Measurements from ENCODE around the gene PIGK.

DNA sequence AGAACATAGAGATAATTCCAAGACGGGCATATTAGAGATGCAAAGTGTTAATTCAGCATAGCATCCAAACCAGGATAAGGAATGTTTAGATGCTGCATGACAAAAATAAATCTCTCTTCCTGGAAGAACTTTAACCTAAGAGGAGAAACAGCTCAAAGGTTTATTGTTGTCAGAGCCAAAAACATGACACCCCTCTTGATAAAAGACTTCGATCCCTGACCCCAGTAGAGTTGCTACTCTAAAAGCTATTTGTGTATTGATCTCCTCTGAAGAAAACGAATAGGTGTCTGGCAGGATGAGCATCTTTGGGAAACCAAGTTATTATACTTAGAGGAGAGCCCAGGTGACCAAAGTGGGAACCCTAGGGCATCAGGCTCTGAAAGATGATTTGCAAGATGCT lies 158.1 kb downstream of the PIGK start:
- TF ChIP-seq POLR2A (IDR thresholded peaks at IDR 0.05), result no peak
- TF ChIP-seq, protein P1, sequence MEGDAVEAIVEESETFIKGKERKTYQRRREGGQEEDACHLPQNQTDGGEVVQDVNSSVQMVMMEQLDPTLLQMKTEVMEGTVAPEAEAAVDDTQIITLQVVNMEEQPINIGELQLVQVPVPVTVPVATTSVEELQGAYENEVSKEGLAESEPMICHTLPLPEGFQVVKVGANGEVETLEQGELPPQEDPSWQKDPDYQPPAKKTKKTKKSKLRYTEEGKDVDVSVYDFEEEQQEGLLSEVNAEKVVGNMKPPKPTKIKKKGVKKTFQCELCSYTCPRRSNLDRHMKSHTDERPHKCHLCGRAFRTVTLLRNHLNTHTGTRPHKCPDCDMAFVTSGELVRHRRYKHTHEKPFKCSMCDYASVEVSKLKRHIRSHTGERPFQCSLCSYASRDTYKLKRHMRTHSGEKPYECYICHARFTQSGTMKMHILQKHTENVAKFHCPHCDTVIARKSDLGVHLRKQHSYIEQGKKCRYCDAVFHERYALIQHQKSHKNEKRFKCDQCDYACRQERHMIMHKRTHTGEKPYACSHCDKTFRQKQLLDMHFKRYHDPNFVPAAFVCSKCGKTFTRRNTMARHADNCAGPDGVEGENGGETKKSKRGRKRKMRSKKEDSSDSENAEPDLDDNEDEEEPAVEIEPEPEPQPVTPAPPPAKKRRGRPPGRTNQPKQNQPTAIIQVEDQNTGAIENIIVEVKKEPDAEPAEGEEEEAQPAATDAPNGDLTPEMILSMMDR (IDR thresholded peaks at IDR 0.05), result no peak
